Osteoblast (primary cell): ENCODE data around the gene CALD1. TPM values are rescaled to one million over a fixed set of nuclear protein-coding genes. Genes with fewer than 3 reads are reported as not detected.

Experiments used
- DNase-seq: peaks from one replicate; pipeline ENCODE4 v3.0.0; 2011; ENCODE audit warnings: low spot score, mixed read lengths; ENCODE audit not compliant: insufficient read length; ENCODE audit errors: missing footprints
- H2AFZ ChIP-seq: 2 replicates; pipeline ENCODE4 v1.6.0; 2011; ENCODE audit warnings: mild to moderate bottlenecking, low read length
- H3K27ac ChIP-seq: 2 replicates; pipeline ENCODE4 v1.5.1; 2011; ENCODE audit warnings: mild to moderate bottlenecking, low read depth, low read length, moderate library complexity
- H3K27me3 ChIP-seq: 2 replicates; pipeline ENCODE4 v1.6.0; 2012; ENCODE audit warnings: mild to moderate bottlenecking, control low read depth, inconsistent platforms, low read length, moderate library complexity; ENCODE audit not compliant: insufficient read depth
- H3K36me3 ChIP-seq: 2 replicates; pipeline ENCODE4 v1.5.1; 2011; ENCODE audit warnings: mild to moderate bottlenecking, low read length, control low read depth, moderate library complexity; ENCODE audit not compliant: insufficient read depth
- H3K4me1 ChIP-seq: 2 replicates; pipeline ENCODE4 v1.5.1; 2011; ENCODE audit warnings: mild to moderate bottlenecking, low read length, control low read depth, moderate library complexity; ENCODE audit not compliant: insufficient read depth
- H3K4me2 ChIP-seq: 2 replicates; pipeline ENCODE4 v1.6.0; 2011; ENCODE audit warnings: mild to moderate bottlenecking, low read length; ENCODE audit not compliant: insufficient read depth
- H3K4me3 ChIP-seq: fragments of 200-600 bp; sonication (generic); 3 replicates; pipeline ENCODE4 v1.5.1; 2012; ENCODE audit warnings: mild to moderate bottlenecking, low read length, inconsistent platforms; ENCODE audit not compliant: insufficient read depth
- H3K79me2 ChIP-seq: 2 replicates; pipeline ENCODE4 v1.6.0; 2012; ENCODE audit warnings: mild to moderate bottlenecking, low read length, control low read depth, inconsistent platforms; ENCODE audit not compliant: insufficient read depth
- H3K9me3 ChIP-seq: 2 replicates; pipeline ENCODE4 v1.5.1; 2011; ENCODE audit warnings: low read depth, low read length, control low read depth
- H4K20me1 ChIP-seq: 2 replicates; pipeline ENCODE4 v1.6.0; 2012; ENCODE audit warnings: mild to moderate bottlenecking, low read length, control low read depth; ENCODE audit not compliant: insufficient read depth
- total RNA-seq: library from RNA; depleted of rRNA; stranded (reverse); fragments of >200 nt; gene quantifications from 2 replicates; pipeline ENCODE4 v1.2.3, GENCODE V29; 2012
- TF ChIP-seq, protein P1 (sequence below): IDR thresholded peaks from 2 replicates; pipeline ENCODE4 v1.5.1; 2011; ENCODE audit warnings: mild to moderate bottlenecking, low read depth, low read length, moderate library complexity; ENCODE audit errors: extremely low read depth

The CALD1 gene
- total RNA-seq, 1 donor, result 1,123 TPM

DNA sequence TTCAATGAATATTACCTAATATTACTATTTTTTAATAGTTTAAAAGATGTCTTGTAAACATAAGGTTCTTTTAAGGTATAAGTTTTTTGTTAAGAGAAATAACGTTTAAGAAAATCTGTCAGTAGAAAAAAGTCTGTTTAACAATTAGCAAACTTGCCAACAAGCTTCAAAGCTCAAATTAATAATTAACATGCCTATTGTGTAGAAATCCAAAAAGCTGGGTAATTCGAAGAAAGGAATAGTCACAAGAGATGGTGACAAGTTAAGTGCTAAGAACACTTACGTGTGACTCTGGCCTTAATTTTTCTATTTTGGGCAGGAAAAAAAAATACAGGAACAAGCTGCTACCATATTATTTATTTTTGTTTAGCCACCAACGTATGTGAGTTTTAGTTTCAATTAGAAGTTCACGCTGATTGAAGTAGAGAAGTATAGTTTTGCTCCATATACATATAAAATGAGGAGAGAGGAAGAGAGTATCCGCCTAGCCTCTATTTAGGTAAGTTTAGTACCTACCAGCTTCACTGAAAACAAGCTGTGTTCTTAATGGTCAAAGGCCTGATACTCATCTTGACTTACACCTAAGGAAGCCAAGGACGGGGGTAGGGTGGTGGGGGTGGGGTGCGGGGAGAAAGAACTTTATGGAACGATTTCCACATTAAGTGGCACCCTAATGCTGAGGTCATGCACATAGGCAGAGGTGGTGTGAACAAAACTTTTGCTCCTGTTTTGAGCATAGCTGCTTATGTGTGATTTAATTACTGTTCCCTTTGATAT, 163.4 kb downstream of the CALD1 start:
- H3K27me3 ChIP-seq, result no peaks in the 10 kb centered on the region
- no peak overlapping the region for H2AFZ ChIP-seq
- no peak for DNase-seq
- TF ChIP-seq, protein P1, sequence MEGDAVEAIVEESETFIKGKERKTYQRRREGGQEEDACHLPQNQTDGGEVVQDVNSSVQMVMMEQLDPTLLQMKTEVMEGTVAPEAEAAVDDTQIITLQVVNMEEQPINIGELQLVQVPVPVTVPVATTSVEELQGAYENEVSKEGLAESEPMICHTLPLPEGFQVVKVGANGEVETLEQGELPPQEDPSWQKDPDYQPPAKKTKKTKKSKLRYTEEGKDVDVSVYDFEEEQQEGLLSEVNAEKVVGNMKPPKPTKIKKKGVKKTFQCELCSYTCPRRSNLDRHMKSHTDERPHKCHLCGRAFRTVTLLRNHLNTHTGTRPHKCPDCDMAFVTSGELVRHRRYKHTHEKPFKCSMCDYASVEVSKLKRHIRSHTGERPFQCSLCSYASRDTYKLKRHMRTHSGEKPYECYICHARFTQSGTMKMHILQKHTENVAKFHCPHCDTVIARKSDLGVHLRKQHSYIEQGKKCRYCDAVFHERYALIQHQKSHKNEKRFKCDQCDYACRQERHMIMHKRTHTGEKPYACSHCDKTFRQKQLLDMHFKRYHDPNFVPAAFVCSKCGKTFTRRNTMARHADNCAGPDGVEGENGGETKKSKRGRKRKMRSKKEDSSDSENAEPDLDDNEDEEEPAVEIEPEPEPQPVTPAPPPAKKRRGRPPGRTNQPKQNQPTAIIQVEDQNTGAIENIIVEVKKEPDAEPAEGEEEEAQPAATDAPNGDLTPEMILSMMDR, result no peak
- H3K4me3 ChIP-seq, result no peak overlapping the region
- peaks cover 24% of the 10 kb centered on the region for H3K79me2 ChIP-seq
- H3K27ac ChIP-seq, result no peak overlapping the region
- H3K36me3 ChIP-seq, result peaks cover 93% of the 10 kb centered on the region
- H3K4me2 ChIP-seq, result no peak overlapping the region
- no peaks in the 10 kb centered on the region for H3K9me3 ChIP-seq
- H3K4me1 ChIP-seq, result peaks cover 37% of the 10 kb centered on the region
- H4K20me1 ChIP-seq, result peaks cover 20% of the 10 kb centered on the region

GRCh38 chr7:134943785-134944400, 164.5 kb downstream of the CALD1 start:
- Histone ChIP-seq H3K36me3 (peaks cover 93% of the 10 kb centered on the region), H4K20me1 (peaks cover 24% of the 10 kb centered on the region), H2AFZ (no peak overlapping the region), H3K27ac (no peak overlapping the region), H3K9me3 (no peaks in the 10 kb centered on the region), H3K4me1 (peaks cover 41% of the 10 kb centered on the region), H3K27me3 (no peaks in the 10 kb centered on the region), H3K4me3 (no peak overlapping the region), H3K4me2 (no peak overlapping the region), H3K79me2 (peaks cover 23% of the 10 kb centered on the region)
- no peak for DNase-seq
- TF ChIP-seq, protein P1, result peak; percentile 14

GRCh38 chr7:134945691-134946090, 166.3 kb downstream of the CALD1 start:
- Histone ChIP-seq H3K27me3 (no peaks in the 10 kb centered on the region), H2AFZ (no peak overlapping the region), H3K9me3 (no peaks in the 10 kb centered on the region), H3K36me3 (peaks cover 94% of the 10 kb centered on the region), H3K4me1 (peaks cover 33% of the 10 kb centered on the region), H3K4me3 (no peak overlapping the region), H3K27ac (no peak overlapping the region), H3K4me2 (no peak overlapping the region), H3K79me2 (peaks cover 20% of the 10 kb centered on the region), H4K20me1 (peaks cover 32% of the 10 kb centered on the region)
- DNase-seq, result no peak
- TF ChIP-seq, protein P1, result no peak

GRCh38 chr7:134946260-134946659, 166.8 kb downstream of the CALD1 start:
- TF ChIP-seq, protein P1, result no peak
- H3K36me3 ChIP-seq, result peaks cover 94% of the 10 kb centered on the region
- no peak overlapping the region for H3K27ac ChIP-seq

More at GRCh38 chr7:134946260-134946659, 166.8 kb downstream of the CALD1 start:
- H3K79me2 ChIP-seq, result peaks cover 21% of the 10 kb centered on the region
- peaks cover 27% of the 10 kb centered on the region for H3K4me1 ChIP-seq
- H3K4me3 ChIP-seq, result no peak overlapping the region
- peaks cover 32% of the 10 kb centered on the region for H4K20me1 ChIP-seq
- no peak overlapping the region for H3K4me2 ChIP-seq
- no peaks in the 10 kb centered on the region for H3K27me3 ChIP-seq
- DNase-seq, result no peak
- H2AFZ ChIP-seq, result no peak overlapping the region
- no peaks in the 10 kb centered on the region for H3K9me3 ChIP-seq
